ENCODE data around the gene POLD1.
A peak's percentile ranks its signal among the peaks of the same experiment; 100 is the strongest.

POLD1 gene

DNA sequence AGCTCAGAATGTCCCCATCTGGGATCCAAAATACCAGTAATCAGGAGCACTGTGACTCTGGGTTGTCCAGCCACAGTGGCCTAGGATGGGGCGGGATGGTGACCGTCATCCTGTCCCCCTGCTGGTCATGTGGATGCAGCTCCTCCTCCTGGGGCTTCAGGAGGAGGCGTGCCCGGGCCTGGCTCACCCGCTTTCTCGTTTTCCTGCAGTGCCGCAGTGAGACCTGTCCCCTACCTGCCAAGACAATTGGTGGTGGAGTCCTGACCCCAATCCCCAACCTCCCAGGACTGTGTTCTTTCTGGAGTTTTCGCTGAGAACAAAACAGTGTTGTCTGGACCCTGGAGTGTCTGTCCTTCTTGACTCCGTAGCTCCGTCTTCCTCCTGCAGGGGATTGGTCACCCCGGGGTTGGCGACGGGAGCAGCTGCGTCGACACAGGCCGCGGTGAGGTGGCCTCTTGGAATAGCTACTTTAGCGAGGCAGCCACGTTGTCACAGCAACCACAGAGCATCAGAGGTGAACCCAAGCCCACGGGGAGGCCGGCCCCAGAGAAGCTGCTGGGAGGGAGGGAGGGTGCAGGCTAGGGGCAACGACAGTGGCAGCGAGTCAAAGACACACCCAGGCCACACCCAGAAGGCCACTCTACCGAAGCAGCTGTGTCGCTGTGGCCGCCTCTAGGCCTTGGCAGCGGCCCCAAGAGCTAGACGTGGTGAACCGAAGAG, 82.0 kb downstream of the POLD1 start:
- TF ChIP-seq, protein P1, sequence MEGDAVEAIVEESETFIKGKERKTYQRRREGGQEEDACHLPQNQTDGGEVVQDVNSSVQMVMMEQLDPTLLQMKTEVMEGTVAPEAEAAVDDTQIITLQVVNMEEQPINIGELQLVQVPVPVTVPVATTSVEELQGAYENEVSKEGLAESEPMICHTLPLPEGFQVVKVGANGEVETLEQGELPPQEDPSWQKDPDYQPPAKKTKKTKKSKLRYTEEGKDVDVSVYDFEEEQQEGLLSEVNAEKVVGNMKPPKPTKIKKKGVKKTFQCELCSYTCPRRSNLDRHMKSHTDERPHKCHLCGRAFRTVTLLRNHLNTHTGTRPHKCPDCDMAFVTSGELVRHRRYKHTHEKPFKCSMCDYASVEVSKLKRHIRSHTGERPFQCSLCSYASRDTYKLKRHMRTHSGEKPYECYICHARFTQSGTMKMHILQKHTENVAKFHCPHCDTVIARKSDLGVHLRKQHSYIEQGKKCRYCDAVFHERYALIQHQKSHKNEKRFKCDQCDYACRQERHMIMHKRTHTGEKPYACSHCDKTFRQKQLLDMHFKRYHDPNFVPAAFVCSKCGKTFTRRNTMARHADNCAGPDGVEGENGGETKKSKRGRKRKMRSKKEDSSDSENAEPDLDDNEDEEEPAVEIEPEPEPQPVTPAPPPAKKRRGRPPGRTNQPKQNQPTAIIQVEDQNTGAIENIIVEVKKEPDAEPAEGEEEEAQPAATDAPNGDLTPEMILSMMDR (conservative IDR thresholded peaks at IDR 0.05): peak; percentile 40; the same call in 1 of the 2 replicates
- H3K27ac ChIP-seq: no peak overlapping the region

GRCh38 chr19:50466706-50467039, 82.5 kb downstream of the POLD1 start:
- TF ChIP-seq, protein P1 (conservative IDR thresholded peaks at IDR 0.05): no peak
- no peak overlapping the region for H3K27ac ChIP-seq

DNA sequence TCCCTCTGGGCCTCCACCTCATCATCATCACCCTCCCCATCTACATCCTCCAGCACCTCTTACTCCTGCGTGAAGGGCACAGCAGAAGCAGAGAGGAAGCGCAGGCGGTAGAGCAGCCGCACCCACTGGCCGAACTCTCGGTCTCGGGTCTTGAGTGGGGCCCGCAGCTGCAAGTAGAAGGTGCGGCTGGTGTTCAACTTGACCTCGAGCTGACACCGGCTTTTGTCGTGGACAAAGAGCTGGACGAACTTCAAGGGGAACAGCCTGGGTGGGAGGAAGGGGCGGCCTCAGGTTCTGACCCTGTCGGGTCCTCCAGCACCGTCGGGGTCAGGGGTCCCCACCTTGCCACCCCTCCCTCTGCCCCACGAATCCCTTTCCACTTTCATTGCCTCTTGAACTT, 83.4 kb downstream of the POLD1 start:
- H3K27ac ChIP-seq: no peak overlapping the region
- TF ChIP-seq, protein P1 (conservative IDR thresholded peaks at IDR 0.05): no peak
